LNCaP clone FGC (cell line): ENCODE data around the gene GABRB1.

ENCODE experiments used
- DNase-seq: peaks from one replicate; pipeline ENCODE4 v3.0.0-alpha.2; 2011; ENCODE audit warnings: low read depth
- H3K4me3 ChIP-seq: 2 replicates; pipeline ENCODE4 v1.5.1; 2011; ENCODE audit warnings: mild to moderate bottlenecking, low read depth, low read length, control low read depth
- TF ChIP-seq, protein P1 (sequence below): IDR thresholded peaks from 2 replicates; pipeline ENCODE4 v1.5.1; 2012; ENCODE audit warnings: mild to moderate bottlenecking; ENCODE audit not compliant: control insufficient read depth, insufficient read depth; ENCODE audit errors: extremely low read depth

The GABRB1 gene

DNA sequence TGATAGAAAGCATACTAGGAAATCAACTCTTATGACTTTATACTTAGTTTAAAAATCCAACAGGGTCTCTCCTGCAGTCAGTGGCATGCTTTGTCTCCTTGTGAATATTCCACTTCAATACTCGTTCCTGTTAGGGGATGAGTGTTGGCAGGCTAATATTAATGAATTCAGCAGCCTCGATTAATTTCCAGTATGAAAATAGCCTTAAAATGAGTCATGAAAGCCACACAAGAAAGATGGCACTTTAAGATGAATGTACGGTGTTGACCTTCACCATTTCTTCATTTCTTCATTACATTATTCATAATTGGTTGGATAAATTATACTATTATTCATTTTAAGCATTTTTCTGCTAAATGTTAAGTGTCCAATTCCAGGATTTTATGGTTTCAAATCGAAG, 29.2 kb downstream of the GABRB1 start:
- TF ChIP-seq, protein P1, sequence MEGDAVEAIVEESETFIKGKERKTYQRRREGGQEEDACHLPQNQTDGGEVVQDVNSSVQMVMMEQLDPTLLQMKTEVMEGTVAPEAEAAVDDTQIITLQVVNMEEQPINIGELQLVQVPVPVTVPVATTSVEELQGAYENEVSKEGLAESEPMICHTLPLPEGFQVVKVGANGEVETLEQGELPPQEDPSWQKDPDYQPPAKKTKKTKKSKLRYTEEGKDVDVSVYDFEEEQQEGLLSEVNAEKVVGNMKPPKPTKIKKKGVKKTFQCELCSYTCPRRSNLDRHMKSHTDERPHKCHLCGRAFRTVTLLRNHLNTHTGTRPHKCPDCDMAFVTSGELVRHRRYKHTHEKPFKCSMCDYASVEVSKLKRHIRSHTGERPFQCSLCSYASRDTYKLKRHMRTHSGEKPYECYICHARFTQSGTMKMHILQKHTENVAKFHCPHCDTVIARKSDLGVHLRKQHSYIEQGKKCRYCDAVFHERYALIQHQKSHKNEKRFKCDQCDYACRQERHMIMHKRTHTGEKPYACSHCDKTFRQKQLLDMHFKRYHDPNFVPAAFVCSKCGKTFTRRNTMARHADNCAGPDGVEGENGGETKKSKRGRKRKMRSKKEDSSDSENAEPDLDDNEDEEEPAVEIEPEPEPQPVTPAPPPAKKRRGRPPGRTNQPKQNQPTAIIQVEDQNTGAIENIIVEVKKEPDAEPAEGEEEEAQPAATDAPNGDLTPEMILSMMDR, result no peak
- no peak overlapping the region for H3K4me3 ChIP-seq
- DNase-seq, result no peak

DNA sequence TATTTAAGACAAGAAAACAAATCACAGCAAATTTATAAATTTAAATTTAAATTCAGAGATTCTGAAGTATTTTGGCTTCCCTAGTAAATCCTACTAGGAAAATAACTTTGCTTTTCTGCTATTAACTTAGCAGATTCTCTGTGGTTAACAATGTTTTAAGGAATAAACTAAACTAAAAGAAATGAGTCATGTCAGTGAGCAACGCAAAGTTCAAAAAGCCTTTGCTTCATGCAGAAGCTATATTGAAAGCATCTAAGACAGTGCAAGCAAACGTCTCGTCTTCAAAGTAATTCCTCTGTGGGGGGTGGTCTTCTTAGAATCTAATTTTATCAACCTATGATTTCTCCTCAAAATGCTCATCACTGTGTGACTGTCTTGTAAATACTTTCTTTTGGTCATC, 30.1 kb downstream of the GABRB1 start:
- no peak overlapping the region for H3K4me3 ChIP-seq
- TF ChIP-seq, protein P1, result no peak
- DNase-seq, result no peak

DNA sequence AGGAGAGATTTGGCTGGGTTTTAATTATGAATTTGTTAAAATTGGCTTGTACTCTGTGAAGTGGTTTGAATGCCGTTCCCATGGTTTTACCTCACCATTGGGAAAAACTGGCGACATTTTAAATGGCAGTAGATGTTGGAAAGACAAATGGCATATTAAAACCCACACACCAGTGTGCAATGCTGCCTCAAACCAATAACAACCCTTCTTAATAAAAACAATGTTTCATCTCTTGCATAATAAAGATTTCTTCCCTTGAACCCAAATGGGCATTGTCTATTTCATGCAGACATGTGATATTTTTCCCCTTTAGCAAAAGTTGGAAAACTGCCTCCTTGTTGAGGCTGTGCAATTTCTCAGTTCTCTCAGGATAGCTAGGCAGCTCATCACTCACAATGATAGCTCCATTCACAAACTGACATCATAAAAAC, 33.7 kb downstream of the GABRB1 start:
- no peak overlapping the region for H3K4me3 ChIP-seq
- no peak for DNase-seq
- TF ChIP-seq, protein P1, result no peak

GRCh38 chr4:47068986-47069385, 37.6 kb downstream of the GABRB1 start:
- no peak for DNase-seq

DNA sequence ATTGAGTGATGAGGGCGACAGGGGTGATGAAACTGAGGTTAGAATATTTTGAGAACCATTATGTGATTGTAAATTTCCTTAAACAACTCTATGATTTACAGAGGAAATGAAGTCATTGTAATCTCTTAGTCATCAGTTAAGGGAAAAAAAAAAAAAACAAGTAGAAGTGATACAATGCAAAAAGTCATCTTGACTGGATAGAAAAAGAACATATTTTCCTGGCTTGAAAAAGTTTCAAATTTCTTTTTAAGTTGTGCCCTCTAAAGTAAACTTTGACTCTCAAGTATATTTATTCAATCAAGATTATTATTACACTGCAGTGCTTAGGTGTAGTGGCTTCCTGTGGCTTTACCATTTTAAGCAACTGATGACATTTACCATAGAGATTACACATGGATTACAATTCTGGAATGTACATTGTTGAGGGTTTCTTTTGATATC, 40.6 kb downstream of the GABRB1 start:
- no peak for DNase-seq
- TF ChIP-seq, protein P1, result no peak
- no peak overlapping the region for H3K4me3 ChIP-seq

More at GRCh38 chr4:47068986-47069385, 37.6 kb downstream of the GABRB1 start:
- no peak overlapping the region for H3K4me3 ChIP-seq
- TF ChIP-seq, protein P1, result no peak

GRCh38 chr4:47073647-47074046, 42.3 kb downstream of the GABRB1 start:
- TF ChIP-seq, protein P1, result no peak
- H3K4me3 ChIP-seq, result no peak overlapping the region
- no peak for DNase-seq

DNA sequence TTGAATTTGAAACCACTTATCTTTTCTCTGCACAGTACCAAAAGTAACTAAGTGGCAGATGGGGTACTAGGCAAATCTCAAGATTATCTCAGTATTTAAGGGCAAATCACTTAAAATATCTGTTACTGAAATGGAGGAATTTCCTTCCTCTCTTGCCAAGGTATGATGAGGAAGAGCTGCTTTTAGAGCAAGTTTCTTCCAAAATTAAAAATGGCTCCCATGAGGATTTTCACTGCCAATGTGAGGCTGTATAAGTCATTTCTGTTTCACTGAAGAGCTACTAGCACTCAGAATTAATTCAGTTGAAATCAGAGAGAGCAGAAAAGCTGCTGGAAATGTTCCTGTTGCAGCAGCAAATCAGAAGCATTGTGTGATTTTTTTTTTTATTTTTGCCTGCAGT, 43.4 kb downstream of the GABRB1 start:
- DNase-seq, result no peak
- H3K4me3 ChIP-seq, result no peak overlapping the region
- TF ChIP-seq, protein P1, result no peak
